HuH-7 (cell line): Measurements from ENCODE around the gene SLC22A3.
"Not testable (repeated sequence)": the region's sequence is repeated elsewhere in the genome, so short reads cannot be mapped to it uniquely, and the experiment has no call there.

ENCODE experiments used
- DNase-seq: peaks from one replicate; pipeline ENCODE4 v3.0.0; 2011; ENCODE audit warnings: low spot score

The SLC22A3 gene

GRCh38 chr6:160348223-160349019, at the start of gene SLC22A3:
TSS of gene SLC22A3 (plus strand) at chr6:160348378. CDS start at chr6:160348420, 42 bp downstream.
- DNase-seq = peak; percentile 78

GRCh38 chr6:160299559-160299958, 48.6 kb upstream of the SLC22A3 start:
- DNase-seq = no peak

- DNase-seq = no peak
Observed at GRCh38 chr6:160300076-160300695, 48.0 kb upstream of the SLC22A3 start.

GRCh38 chr6:160301339-160301738, 46.8 kb upstream of the SLC22A3 start:
- DNase-seq = no peak

GRCh38 chr6:160302431-160303082, 45.6 kb upstream of the SLC22A3 start:
- DNase-seq = not testable (repeated sequence)

GRCh38 chr6:160303806-160304205, 44.4 kb upstream of the SLC22A3 start:
- no peak for DNase-seq

- DNase-seq = no peak
Observed at GRCh38 chr6:160305926-160306713, 42.1 kb upstream of the SLC22A3 start.

- no peak for DNase-seq
Observed at GRCh38 chr6:160309718-160310117, 38.5 kb upstream of the SLC22A3 start.

- no peak for DNase-seq
Observed at GRCh38 chr6:160312900-160313299, 35.3 kb upstream of the SLC22A3 start.

GRCh38 chr6:160315310-160315709, 32.9 kb upstream of the SLC22A3 start:
- DNase-seq = no peak

GRCh38 chr6:160316261-160316660, 31.9 kb upstream of the SLC22A3 start:
- no peak for DNase-seq

- DNase-seq = no peak
Observed at GRCh38 chr6:160319246-160319645, 28.9 kb upstream of the SLC22A3 start.

- DNase-seq = no peak
Observed at GRCh38 chr6:160321729-160322505, 26.3 kb upstream of the SLC22A3 start.

GRCh38 chr6:160327981-160328380, 20.2 kb upstream of the SLC22A3 start:
- no peak for DNase-seq

GRCh38 chr6:160328447-160328846, 19.7 kb upstream of the SLC22A3 start:
- no peak for DNase-seq

- no peak for DNase-seq
Observed at GRCh38 chr6:160329188-160329587, 19.0 kb upstream of the SLC22A3 start.

GRCh38 chr6:160330619-160331018, 17.6 kb upstream of the SLC22A3 start:
- no peak for DNase-seq

- DNase-seq = no peak
Observed at GRCh38 chr6:160331204-160331603, 17.0 kb upstream of the SLC22A3 start.

- DNase-seq = no peak
Observed at GRCh38 chr6:160331753-160332152, 16.4 kb upstream of the SLC22A3 start.

GRCh38 chr6:160333101-160333500, 15.1 kb upstream of the SLC22A3 start:
- no peak for DNase-seq

- DNase-seq = no peak
Observed at GRCh38 chr6:160333841-160334240, 14.3 kb upstream of the SLC22A3 start.
